GM19463 (cell line): ENCODE data around the gene ARHGAP15.

Experiments used
- ATAC-seq: cut with Tn5 transposase; IDR thresholded peaks from one replicate; pipeline ENCODE4 v1.9.1; 2021; ENCODE audit warnings: mild to moderate bottlenecking, moderate library complexity; ENCODE audit not compliant: unreplicated experiment

The ARHGAP15 gene

DNA sequence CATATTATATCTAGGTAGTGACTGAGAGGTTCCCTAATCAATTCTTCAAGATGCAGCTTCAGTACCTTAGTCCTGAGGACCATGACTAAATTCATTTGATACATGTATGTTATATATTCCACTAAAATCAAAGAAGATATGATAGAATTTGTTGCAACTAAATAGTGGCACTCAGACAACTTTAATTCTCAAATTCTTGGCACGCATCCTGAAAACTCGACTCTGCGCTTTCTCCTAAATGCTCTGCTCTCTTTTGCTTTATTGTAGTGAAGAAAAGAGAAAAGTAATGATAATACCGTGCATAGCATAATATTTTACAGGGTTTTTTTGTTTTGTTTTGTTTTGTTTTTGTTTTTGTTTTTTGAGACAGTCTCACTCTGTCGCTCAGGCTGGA is 475.3 kb downstream of the ARHGAP15 start:
- ATAC-seq: no peak

DNA sequence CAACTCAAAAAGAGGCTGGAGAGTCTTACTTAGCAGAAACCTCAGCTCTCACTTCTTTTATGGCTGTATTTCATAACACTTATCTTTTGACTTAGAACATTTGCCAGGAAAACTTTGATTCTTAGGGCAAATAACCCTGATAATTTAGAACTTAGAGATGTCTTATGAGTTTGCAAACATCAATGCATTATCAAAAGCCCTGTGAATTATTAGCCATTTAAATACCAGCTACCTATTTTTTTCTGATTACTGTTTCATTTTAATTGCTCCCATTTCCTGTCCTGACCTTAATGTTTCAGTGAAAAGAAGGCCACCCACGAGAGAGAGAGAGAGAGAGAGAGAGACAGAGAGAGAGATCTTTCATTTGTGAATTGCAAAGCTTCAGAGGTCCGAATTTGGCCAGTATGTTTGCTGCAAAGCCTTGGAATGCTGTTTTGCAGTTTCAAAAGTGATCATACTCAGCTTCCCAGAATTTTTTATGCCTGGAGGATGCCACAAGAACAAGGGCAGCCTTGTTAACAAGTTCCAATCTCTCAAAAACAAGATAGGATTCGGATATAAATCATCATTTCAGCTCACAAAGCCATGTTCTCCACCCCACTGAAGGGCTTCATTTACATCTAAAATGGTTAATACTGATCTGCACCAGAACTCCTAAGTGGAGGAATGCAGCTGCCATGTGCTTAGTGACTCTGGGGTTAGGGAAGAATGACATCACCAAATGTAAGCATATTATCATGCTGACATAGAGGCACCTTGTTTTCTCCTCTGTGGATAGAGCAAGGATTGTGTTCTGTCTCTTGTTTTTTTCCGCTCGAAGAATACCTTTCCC is 478.2 kb downstream of the ARHGAP15 start:
- no peak for ATAC-seq

DNA sequence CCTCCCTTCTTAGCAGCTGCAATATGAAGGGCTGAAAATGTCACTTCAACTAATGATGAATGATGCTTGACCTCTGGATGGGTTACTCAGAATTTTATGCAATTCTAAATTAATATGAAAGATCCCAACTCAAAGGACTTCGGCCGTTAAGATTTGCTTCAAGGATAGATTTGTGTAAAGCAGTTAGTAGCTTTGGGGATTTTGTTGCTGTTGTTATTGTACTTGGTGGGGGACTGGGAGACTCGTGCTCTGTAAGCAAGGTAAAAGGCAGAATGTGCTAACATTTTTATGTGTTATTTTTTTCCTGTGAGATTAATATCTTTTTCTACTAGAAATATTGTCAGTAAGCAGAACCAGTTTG is 478.8 kb downstream of the ARHGAP15 start:
- no peak for ATAC-seq

DNA sequence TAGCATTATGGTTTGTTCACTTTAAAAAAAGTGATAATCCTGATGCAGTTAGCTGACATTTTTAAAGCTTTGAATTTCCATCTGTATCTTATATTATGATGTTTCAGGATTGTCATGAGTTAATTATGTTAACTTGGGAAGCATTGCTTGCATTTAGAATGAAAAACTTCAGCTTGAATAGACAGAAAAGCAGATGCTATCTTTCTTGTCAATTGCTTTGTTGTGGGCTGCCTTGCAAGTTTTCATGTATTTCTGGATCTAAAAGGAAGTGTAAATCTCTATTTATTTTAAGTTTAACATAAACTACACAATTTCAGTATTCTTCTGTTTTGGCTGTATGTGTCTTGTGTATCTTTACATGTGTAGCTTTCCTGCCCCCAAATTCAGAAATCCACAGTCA is 479.5 kb downstream of the ARHGAP15 start:
- ATAC-seq: no peak

DNA sequence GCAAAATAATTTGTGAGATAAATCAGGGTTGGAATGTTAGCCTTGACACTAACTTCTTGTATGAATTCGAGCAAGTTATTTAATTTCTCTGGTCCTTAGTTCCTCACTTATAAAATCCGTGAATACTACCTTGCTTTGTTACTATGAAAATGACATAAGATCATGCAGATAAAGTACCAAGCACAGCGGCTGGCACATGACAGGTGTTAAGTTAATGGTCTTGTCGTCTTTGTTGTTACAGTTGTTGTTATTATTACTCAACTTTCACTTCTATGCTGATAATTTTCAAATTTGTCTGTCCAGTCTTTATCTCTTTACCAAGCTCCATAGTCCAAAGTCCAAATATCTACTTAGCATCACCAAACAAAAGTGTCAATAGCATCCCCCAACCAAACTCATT is 482.1 kb downstream of the ARHGAP15 start:
- no peak for ATAC-seq

DNA sequence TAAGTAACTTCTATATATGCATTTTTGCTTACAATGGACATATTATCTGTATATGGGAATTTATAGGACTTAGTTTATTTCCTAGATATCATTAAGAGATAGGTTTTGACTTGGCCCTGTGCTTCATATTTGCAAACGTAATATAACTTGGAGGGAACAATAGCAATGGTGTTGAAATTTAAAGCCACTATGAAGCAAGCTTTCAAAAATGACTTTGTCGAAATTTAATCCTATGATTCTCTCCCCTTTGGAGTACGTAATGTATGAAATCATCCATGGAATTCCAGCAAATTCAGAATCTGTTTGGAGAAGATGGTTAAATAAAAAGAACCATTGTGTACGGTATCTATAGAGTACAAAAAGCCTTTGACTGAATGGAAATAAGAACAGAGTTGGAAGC is 486.3 kb downstream of the ARHGAP15 start:
- no peak for ATAC-seq

DNA sequence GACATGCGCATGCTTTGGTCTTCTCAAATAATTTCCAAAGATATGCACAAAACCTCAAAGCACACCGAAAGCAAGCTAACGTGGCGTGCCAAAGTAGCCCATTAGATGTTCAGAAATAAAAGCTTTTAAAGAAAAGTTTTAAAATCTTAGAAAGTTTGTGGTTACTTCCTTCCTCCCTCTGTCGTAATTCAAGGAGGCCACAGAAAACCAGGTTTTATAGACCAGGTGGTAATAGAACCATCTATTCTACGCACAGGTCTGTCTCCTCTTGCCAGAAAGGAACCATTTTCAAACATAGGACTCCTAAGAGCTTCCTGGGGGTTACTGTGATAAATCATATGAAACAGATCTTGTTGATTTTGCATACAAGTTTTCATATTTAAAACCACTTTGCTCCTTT is 487.2 kb downstream of the ARHGAP15 start:
- no peak for ATAC-seq

DNA sequence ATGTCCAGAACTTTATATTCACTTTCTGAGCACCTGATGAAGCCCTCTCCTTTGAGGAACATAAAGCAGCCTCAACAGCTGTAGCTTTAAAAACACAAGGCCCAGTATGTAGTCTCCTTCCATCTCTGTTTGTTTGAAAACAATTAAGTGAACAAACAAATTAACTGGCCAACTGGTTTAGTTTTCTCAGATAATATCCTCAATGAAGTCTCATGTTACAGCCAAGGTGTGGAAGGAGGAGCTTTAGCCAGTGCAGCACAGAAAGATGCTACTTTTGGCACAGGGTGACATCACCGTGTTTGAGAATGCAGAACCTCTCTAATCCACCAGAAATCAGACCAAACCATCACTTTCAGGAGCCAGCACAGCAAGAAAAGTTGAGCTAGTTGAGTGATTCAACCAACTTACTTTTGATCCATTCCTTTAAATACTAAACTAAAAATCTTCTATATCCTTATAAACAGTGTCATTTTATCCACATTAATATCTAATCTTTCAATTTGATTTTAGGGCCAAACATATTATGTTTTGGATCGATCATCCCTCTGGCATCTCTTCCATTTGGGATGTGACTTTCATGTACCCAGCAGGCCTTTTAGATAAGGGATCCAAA is 488.7 kb downstream of the ARHGAP15 start:
- ATAC-seq: no peak

DNA sequence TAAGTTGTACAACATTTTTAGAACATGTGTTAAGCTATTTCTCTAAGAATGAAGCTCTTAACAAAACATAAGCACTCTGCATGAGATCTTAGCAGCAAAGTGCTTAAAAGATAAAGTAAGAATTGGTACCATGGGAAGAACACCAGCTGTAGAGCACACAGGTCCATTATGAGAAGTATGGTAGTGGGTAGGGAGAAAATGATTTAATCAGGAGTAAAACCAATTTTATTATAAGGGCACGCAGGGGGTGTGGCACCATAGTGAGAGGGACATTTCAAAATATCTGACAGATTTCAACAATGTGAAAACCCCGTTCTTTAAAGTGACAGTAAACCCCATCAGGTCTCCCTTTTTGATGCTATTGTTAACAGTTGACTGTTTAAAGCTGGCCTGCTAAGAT is 492.9 kb downstream of the ARHGAP15 start:
- ATAC-seq: no peak

DNA sequence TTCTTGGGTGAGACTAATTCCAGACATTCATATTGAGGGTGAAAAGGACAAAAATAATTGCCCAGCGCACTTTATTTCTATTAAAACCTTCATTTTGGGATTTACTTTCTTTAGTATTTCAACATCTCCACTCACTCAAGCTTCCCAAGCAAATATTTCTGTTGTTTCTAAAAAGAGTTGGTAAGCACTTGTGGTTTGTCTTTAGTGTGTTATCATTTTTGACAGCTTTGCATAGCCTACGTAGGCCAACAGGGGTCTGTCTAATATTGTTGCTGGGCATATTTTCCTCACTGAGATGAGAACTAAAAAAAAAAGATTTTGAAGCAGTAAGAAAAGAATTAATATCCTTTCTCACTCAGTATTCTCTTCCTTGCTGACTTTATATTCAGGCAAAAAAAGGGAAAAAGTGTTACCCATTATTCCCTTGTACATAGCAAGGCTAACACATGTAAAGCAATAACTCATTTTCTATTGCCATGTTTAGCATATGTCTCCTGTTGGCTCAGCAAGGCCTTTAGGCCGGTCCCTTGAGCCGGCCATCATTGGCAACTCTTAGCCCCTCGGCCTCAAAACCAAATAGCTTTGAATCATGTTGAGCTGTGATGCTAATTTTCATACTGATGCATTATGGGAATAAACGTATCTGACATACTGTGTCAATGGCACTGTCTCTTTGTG is 494.2 kb downstream of the ARHGAP15 start:
- ATAC-seq: no peak

DNA sequence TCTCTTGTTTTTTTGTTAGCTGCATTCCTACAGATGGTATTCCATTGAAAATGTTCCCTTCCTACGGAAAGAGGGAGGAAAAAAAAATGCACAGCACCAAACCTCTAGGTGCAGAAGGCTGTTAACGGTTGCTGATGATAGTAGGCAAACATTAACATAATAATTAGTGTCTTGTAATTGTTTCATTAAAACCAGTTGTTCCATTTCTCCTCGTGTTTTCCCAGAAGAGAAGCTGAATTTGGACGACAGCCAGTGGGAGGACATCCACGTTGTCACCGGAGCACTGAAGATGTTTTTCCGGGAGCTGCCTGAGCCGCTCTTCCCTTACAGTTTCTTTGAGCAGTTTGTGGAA is 494.7 kb downstream of the ARHGAP15 start:
- no peak for ATAC-seq

DNA sequence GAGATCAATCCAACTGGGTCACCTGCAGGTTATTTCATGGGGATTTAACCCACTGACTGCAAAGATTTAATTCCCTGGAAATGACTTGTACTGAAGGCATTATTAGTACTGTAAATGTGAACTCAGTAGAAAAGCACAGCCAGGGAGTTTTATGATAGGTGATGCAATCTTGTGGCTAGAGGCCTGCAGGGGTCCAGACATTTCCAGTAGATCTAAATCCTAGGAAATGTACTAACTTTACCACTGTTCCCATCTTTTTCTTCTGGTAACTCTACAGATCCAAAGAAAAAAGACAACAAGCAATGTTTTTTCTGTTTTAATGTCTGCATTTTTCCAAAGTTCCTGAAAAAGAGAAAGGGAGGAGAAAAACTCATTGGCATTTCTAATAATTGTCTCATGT is 500.1 kb downstream of the ARHGAP15 start:
- ATAC-seq: no peak

DNA sequence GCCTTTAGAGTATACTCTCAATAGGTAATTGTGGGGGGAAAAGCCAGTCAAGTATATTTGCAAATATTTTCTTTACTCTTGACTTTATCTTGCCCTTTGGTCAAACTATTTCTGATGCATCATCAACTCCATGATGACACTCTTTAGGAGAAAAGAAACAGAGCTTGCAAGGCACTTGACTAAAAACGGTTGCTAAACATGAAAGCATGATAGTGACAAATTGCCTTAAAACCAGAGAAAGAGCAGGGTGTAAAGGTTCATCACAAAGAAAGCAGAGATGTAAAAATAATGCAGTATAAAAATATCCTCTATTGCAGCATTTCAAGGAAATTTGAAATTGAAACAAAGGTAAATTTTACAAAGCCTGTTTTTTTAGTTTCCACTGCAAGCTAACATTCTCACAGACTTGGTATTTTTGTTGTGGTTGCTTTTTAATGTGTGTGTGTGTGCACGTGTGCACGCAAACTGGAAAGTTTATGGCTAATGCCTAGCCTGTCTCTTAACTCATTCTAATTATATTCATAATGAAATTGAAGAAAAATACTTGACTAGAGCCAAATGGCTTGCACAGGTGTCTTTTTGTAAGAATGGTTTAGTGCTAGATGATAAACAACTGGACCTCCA is 503.6 kb downstream of the ARHGAP15 start:
- no peak for ATAC-seq

DNA sequence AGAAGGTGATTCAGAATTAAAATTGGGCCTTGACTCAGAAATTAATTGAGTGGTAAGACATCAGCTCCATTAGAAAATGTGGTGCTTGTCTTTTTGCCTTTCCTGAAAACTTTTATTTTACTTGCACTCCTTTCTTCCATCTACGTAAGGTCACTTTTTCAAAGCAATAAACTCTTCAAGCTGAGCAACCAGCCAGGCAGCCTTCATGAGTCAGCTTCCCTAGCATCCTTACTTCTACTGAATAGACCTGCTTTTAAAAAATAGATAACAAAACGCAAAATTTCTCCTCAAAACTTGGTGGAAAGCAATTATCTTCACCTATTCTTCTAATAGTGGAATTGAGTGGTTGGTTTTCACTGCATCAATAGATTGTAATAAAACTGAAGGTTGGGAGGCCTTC is 504.2 kb downstream of the ARHGAP15 start:
- ATAC-seq: no peak

DNA sequence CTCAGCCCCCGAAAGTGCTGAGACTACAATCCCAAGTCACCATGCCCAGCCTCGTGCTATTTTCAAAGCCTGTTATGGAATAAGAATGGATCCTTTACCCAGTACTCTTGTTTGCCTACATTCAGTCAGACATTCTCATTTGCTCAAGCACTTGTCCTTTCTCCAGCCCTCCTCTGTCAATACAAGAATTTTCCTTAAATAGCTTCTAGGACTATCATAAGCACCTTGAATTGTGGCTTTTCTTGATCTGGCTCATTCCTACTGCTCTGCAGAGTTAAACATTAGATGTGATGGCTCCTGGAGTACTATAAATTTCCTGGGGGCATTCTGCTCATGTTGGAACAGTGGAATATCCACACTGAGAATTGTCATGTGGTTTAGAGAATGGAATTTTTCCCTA is 506.1 kb downstream of the ARHGAP15 start:
- ATAC-seq: no peak

DNA sequence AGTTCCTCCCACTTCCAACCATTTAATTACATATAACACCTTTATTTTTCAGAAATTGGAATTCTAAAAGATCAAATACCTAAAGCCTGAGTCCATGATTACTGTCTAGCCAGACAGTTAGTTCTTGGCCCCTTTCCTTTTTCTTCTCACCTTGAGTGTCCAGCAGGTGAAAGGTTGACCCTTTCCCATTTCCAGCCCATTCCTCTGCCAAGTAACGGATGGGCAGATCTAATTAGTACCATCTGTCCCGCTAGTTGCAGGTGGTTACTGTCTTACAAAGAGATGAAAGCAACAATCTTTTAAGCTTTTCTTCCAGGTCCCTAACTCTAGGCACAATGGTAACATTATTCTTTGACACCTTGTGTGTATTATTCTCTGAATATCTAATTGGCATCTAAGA is 506.7 kb downstream of the ARHGAP15 start:
- ATAC-seq: no peak

DNA sequence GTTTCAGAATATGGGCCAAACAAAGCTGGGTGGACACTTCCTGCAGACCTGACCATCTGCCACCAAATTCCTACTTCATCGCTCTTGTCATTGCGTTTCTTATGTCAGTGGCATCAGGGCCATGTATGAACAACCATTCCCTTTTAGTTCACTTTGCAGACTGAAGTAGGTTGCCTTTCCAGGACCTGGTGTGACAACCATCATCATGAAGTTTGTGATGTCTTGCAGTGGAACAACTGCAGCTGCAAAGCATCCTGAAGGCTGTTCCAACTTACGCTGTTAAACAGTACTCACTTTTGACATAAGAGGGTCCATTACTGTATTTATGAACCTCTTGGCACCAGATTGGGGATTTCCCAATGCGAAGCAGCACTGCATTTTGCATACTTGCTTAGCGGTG is 511.6 kb downstream of the ARHGAP15 start:
- no peak for ATAC-seq

DNA sequence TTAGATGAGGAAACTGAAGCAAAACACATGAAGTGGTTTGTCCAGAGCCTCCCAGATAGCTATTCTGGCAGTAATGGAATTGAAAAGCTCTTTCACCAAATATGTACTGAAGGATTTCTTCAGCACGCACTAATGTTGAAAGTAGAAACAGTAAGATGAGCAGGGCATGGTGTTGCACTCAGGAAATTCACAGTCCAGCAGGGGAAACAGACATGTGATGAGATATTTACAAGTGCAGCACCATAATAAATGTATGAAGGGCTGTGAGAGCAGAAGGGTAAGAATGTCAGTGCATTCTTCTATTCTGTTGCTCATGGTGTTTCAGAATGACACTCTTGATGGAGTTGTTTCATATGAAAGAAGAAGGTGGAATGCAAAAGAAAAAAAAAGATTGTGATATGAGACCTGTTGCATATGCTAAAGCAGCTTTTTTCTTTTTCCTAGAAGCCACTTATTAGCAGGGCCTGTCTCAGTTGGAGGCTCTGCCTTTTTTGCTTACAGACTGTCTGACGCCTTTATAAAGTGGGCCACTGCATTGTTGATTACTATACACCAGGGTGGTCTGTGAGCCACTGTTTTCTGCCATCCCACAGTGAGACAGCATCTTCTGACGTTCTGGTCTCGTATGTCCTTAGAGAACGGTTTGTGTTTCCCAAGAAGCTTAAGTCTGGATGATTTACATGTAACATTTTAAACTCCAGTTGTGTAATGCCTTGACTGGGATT is 516.9 kb downstream of the ARHGAP15 start:
- no peak for ATAC-seq

DNA sequence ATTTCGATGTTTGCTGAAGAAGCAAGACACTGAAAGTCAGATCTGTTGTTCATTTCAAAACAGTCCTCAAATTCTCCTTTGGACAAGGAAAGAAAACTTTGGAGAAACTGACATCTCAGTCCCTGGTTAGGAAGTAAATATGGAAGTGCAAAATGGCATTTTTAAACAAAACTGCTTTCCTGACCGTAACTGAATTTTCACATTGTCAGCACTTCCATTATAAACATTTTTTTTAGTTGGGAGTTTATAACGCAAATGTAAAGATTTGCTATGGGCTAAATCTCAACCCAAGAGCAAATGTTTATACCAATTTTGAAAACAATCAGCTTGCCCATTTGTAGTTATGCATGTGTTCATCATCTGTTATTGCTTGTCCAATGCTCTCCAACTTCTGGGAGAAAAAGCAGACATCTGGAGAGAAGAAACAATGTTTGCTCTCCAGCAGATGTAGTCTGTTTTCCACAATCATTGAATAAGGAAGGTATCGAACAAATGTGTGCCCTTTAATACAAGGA is 520.1 kb downstream of the ARHGAP15 start:
- ATAC-seq: no peak

DNA sequence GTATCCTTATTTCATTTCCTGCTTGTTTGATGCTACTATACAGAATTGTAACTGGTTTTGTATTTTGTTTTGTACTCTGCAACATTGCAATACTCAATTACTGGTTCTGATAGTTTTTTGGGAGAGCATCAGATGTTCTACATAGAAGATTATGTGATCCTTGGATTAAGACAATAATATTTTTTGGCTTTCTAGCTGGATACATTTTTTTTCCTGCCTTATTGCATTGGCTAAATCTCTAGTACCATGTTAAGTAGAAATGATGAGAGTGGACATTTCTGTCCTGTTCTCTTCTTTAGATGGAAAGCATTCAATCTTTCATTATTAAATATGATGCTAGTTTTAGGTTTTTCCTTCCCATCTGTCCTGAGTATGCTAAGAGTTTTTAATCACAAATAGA is 523.5 kb downstream of the ARHGAP15 start:
- no peak for ATAC-seq

DNA sequence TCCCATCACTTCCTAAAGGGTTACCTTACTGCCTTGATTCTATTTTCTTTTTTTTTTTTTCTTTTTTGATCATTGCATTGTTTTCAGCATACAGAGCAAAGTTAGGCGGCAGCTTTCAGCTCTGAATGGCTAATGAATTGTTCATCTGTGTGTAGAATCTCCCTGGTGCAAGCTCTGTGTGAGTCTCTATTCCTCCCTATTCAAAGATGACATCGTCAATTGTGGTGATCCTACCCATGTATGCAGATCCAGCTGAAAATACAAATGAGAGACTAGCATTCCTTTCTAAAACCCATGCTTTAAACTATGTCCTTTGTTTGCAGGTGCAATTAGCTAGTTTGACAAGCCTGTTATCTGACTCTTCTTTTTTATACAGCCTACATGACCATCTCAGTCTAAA is 539.0 kb downstream of the ARHGAP15 start:
- ATAC-seq: no peak
